HG02870 (cell line): ENCODE measurements around the gene RAB7A.

Experiments
- ATAC-seq: cut with Tn5 transposase; IDR thresholded peaks from one replicate; pipeline ENCODE4 v1.9.1; 2021; ENCODE audit warnings: mild to moderate bottlenecking, moderate library complexity; ENCODE audit not compliant: unreplicated experiment

The RAB7A gene

DNA sequence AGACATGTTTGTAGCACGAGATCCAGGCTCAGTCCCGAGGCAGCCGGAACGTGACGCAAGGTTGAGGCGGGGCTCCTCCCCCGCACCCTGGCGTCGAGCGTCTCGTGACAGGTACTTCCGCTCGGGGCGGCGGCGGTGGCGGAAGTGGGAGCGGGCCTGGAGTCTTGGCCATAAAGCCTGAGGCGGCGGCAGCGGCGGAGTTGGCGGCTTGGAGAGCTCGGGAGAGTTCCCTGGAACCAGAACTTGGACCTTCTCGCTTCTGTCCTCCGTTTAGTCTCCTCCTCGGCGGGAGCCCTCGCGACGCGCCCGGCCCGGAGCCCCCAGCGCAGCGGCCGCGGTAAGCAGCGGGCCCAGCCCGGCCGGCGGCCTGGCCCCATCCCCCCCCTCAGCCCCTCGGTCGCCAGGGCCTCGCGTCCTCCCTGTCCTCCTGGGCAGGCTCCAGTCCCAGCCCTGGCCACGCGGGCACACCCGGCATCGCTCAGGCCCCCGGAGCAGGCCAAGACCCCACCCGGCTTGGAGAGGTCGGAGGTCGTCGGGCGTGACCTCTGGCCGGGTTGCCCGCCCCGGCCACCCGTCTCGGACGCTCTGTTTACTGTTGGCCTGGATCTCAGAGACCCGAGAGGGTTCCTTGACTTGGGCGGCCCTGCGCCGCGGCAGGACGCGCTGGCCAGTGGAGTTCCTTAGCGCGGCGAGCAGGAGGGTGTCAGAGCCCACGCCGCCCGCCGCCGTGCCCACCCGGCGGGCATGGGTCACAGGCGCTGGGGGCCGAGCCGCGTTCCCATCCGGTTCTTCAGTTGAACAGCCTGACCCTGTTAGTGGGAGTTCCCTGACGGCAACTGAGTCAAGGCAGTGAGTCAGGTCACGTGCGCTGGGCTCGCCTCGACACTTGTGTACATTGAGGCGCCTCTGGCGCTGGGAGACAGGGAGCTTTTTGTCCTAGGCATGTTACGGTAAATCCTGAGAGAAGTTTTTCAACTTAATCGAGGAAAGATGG lies at the start of gene RAB7A:
Gene RAB7A (plus strand): TSS at position 161 of the 994 bp plus-strand sequence. CDS start 69,185 bp downstream, outside the sequence.
- peak; percentile 93 for ATAC-seq

DNA sequence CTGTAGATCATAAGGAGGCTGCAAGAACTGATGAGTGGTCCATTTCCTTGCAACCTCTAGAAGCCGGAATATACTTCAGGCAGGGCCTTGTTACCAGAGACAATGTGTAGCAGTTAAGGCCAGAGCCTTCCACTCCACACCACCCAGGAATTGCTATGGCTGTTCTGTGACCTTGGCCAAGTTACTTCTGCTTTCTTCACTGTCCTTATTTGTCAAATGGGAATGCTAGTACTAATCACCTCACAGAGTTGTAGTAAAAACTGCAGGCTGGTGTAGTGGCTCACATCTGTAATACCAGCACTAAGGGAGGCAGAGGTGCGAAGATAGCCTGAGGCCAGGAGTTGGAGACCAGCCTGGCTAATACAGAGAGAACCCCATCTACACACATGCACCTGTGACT lies 46.6 kb upstream of the RAB7A start:
- no peak for ATAC-seq

DNA sequence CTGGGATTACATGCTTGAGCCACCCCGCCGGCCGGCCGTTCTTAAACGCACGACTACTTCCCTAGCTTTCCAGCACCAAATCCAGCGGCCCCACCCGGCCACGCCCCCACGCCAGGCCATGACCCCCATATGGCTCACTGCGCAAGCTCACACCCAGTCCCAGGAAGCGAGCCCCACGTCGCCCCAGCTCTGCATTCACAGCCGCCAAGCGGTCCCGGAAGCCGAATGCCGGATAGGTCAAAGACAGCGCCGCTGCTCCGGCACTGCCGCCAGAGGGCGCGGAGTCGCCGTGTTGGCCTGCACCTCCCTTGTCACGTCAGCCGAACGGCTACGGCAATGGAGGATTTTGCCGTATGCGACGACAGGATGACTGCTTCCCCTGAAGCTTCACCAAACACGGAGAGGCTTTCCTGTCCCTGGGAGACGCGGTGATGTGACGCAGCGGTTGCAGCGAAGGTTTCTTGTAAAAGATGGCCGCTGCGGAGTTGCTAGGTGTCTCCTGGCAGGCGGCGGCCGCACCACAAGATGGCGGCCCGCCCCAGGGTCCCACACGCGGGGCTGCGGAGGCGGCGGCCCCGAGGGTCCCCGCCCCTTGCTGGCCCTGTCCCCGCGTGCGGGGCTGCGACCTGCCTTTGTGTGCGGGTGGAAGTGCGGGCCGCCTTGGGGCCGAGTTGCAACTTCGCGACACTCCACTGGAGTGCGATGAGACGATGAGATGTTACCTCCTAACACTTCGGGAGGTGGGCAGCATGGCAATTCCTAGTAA lies 45.2 kb upstream of the RAB7A start:
- peak; percentile 91 for ATAC-seq

DNA sequence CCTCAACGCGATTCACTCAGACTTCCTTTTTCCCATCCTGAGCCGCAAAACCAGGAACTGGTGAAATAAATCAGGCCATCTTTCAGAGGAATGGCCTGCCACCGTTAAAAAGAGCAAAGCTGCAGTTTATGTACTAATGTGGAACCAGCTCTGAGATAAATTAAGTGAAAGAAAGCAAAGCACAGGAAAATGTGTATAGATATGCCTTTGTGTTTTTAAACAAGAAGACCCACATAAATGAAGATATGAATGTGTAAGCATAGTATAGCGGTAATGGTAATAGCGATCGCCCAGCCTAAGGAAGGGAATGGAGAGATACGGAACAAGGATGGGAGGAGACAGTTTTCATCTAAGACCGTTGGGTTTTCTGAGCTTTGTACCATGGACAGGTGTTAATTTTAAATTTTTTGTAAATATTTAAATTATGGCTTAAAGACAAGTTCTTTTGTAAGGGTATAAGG lies 44.6 kb upstream of the RAB7A start:
- no peak for ATAC-seq

DNA sequence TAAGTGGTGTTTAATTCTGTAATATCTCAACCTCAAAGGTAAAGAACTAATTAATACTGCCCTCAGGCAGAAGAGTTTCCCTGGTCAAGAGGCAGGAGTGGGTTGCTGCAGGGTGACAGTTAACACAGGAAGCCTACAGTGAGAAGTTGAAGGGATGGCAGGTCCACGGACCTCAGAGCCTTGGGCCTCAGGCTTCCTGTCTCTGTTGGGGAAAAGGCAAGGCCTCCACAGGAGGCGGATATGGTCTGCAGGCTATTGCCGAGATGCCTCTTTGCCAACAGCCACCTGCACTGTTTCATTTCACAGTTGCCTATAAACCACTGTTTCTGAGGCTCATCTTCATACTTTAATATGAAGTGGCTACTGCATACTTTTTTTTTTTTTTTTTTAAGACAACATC lies 42.0 kb upstream of the RAB7A start:
- no peak for ATAC-seq

DNA sequence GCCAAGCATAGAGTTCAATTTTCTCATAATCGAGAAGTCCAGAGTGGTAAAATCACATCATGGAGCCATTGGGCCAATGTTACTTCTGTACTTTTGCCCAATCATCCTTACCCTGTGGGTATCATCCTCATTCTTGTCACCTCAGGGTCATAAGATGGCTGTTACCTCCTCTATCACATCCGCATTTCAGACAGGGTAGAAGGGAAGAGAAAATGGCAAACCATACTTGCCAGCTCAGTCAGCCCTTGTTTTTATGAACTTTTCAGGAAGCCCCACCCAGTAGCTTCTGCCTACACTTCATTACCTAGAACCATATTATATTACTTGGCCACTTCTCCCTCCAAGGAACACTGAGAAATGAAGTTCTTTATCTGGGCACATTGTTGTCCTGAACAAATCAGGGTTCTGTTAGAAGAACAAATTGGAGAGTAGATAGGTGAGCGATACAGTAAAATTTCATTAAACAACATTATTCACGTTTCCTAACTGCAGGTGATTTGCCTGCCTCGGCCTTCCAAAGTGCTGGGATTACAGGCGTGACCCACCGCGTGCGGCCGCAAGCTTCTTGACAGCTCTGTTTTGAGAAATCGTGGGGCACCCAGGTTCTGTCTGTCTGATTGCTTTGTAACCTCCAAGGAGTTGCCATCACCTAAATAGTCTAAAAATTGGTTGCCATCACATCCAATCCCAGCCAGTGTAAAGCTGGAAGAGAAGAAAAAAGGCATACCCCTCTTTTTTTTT lies 40.8 kb upstream of the RAB7A start:
- no peak for ATAC-seq

DNA sequence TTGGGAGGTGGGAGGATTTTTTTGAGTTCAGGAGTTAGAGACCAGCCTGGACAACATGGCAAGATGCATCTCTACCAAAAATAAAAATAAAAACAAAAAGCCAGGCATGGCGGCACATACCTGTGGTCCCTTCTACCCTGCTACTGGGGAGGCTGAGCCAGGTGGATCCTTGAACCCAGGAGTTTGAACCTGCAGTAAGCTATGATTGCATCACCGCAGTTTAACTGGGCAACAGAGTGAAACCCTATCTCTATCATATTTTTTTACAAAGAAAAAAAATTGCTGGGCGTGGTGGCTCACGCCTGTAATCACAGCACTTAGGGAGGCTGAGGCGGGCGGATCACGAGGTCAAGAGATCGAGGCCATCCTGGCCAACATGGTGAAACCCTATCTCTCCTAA lies 39.5 kb upstream of the RAB7A start:
- ATAC-seq, result no peak

DNA sequence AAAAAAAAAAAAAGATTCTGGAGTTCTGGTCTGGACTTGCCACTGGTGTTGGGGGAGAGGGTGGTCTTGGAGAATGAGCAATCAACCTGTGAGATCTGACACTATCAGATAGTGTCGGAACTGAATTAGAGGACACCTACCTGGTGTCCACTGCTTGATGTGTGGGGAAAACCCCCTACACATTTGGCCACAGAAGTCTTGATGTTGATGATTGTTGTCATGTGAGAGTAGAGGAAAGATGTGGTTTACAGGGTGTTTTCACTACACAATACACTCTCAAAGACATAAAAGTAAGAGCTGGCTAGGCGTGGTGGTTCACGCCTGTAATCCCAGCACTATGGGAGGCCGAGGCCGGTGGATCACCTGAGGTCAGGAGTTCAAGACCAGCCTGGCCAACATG lies 36.9 kb upstream of the RAB7A start:
- no peak for ATAC-seq

DNA sequence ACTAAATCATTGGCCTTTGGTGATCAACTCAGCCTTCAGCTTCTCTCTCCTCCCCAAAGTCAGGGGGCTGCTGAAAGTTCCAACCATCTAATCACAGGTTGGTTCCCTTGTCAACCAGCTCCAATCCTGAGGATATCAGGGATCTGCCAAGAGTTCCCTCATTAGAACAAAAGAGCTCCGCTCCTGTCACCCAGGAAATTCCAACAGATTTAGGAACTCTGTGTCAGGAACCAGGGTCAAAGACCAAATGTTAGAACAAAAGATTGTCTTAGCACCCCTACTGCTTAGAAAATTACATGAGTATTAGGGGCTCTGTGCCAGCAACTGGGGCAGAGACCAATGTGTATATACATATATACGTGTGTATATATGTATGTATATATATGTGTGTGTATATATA lies 32.3 kb upstream of the RAB7A start:
- ATAC-seq, result no peak

DNA sequence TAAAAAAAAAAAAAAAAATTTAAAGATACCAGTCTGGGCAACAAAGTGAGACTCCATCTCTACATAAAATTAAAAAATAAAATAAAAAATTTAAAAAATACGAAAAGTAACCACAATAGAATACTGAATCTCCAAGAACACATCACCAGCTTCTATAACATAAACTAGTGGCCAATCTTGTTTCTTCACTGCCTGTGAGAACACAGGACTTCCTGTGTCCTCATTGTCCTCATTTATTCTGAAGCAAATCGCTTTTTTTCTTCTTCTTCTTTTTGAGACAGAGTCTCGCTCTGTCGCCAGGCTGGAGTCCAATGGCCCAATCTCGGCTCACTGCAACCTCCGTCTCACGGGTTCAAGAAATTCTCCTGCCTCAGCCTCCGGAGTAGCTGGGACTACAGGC lies 28.6 kb upstream of the RAB7A start:
- no peak for ATAC-seq

DNA sequence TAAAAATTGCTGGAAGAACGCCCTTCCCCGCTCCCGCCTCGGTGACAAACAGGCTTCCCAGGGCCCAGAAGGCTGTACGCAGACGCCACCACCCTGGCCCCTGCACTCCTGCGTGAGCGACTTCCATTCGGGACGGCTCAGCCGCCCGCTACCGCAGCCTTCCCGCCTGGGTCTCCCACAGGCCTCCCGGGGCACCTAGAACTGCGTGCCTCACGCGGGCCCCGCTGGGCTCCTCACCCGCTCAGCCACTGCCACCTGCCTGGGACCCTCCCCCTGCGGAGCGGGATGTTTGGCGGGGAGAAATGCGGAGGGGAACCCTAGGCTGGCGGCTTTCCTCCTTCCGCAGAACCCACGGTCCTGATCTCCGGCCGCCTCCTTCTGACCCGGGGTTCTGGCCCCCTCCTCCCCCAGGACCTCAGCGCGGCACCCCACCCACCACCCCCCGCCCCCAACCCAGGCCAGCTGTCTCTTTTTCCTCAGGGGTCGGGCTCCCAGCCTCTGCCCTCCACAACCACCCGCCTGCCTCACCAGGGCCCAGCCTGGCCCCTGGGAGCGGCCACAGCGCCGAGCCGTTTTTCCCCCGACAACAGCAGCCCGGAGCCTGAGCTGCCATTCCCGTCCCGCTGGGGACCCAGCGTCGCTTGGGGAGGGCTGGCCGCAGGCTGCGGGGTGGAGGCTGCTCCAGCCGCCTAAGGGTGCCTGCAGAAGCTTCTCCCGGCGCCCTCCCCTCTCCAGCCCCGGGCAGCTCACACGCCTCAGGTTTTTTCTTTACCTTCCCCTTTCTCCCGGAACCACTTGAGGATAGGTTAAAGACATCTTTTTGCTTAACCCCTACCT lies 27.6 kb upstream of the RAB7A start:
- no peak for ATAC-seq

DNA sequence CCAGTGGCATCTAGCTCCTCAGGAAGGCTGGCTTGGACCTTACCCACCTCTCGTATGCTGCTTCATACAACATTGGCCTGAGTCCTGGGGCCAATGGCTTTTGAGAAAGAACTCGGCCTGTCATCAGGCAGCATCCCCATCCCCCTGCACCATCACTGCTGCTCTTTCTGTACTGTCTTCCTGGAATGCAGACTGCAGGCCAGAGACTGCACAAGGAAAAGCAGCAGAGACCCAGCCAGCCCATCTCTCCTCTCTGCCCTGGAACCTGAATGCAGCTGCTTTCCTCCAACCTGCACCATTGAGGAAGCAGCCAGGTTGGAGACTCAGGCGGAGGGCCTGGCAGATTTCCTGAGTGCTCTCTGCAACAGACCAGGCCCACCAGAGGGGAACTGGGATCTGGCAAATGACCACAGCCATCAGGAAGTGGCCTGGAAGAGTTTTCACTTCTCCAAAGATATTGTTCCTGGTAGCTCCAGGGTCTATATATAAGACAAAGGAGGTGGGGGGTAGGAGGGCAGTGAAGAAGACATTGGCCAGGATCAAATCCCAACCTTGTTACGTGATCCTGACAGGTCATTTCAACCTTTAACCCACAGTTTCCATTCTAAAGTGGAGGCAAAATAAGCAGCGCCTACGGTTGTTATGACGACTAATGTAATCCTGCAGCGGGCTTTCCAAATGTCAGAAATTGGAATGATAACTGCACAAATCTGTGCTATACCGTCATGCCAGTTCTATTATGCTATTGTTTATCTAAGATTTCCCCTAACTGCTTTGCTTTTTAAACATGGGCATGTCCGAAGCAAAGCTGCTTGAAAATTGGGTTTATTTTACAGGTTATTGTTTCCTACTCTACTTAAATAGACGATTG lies 24.4 kb upstream of the RAB7A start:
- ATAC-seq, result no peak

DNA sequence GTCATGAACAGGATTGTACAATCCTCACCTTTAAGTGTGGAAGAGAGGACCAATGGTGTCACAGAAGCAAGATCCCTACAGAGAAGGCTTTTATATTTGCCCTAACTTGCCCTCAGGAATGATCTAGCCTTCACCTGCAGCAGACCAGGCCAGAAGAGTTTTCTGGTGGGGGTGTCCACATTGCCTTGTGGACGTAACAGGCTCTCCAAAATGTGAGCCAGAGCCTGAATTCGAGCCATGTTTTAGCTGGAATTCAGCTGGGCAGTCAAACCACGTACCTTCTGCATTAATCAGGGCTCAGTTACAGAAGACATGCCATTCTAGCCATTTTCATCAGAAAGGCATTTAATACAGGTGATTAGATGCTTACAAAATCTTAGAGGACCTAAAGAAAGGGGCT lies 23.6 kb upstream of the RAB7A start:
- ATAC-seq, result no peak

DNA sequence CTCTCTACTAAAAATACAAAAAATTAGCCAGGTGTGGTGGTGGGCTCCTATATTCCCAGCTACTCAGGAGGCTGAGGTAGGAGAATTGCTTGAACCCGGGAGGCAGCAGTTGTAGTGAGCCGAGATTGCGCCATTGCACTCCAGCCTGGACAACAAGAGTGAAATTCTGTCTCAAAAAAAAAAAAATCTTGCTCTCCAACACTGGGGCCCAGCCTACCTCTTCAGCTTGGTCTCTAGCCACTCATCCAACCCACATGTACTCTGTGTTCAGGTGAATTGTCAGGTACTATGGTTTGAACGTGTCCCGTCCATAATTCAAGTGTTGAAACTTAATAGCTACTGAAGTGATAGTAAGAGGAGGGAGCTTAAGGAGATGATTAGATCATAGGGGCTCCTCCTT lies 22.4 kb upstream of the RAB7A start:
- ATAC-seq, result no peak

DNA sequence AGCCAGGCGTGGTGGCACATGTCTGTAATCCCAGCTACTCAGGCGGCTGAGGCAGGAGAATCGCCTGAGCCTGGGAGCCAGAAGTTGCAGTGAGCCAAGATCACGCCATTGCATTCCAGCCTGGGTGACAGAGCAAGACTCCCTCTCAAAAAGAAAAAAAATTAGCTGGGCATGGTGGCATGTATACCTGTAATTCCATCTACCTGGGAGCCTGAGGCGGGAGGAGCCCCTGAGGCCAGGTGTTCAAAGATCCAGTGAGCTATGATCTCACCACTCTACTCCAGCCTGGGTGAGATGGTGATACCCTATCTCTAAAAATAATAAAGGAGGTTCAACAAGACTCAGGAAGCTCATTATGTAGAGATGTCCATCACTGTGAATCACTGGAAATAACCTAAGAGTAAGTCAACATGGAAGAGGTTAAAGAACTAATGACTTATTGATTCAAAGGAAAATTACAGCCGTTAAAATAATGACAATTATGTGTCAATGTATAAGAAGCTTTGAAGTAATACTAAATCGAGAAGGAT lies 19.8 kb upstream of the RAB7A start:
- no peak for ATAC-seq

DNA sequence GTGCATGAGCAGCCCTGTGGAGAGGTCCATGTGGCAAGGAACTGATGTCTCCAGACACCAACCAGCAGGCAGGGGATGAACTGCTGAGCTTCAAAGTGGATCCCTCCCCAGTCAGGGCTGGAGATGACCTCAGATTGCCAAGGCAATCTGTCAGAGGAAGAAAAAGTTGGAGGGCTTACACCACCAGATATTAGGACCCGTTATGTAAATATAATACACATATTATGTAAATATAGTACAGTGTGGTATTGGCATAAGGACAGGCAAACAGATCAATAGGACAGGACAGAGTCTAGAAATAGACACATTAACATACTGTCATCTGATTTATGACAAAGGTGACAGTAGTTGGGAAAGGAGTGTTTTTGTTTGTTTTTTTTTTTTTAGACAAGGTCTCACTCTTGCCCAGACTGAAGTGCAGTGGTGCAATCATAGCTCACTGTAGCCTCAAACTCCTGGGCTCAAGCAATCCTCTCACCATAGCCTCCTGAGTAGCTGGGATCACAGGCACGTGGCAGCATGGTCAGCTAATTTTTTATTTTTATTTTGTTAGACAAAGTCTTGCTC lies 18.0 kb upstream of the RAB7A start:
- ATAC-seq, result no peak

DNA sequence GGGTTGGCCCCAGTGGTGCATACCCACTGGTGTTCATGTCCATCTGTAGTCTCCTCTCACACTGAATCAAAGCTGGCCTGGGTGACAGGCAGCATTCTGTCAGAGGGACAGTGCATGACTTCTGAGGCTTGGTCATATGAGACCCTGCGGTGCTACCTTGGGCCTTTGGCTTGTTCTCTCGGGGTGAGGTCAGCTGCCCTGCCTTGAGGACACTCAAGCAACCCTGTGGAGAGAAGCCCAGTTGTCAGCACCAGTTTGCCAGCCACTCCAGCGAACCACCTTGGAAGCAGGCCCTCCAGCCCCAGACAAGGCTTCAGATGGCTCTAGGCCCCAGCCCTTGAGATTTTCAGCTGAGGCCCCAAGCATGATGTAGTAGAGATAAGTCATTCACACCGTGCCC lies 16.9 kb upstream of the RAB7A start:
- ATAC-seq, result no peak

DNA sequence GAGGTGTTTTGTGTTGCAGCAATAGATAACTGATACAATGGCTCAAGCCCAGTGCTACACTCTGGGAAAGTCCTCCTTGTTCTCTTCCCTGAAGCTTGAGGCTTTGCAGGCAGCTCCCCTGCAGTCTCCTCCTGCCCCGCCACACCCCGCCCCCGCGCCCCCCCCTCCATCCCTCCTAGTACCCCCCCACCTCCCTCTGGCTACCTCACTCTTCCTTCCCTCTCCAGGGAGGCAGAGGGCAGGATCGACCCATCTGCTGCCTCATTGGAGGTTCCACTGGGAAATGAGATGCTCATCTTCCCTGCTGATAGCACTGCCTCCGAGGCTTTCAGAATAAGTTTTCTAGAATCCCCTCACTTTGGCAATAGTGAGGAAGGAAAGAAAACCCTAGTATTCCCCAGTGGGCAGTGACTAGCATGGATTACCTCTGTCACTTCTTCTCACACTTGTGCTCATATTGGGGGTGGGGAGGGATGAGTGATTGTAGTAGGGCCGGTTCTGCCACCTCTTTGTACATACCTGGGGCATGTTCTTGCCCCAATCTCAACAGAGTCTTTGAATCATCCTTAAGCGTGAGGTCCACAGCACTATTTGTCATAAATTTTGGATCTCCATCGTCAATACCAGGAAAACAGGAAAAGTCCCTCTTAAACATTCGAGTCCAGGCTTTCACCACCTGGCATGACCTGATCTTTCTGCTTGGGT lies 16.3 kb upstream of the RAB7A start:
- ATAC-seq, result no peak
